ENCODE measurements around the gene GLRX.

DNA sequence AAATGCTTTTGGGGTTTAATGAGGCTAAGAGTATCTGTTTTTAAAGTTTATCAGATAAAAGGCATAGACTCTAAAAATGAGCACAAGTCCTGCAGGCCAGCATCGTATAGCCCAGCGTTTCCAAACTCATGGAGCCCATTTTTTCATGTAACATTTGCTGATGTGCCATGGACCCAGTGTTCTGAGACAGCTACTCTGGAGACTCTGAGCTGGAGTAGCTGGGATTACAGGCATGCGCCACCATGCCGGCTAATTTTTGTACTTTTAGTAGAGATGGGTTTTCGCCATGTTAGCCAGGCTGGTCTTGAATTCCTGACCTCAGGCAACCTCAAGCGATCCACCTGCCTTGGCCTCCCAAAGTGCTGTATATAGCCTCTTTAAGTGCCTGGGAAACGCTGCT lies 15.8 kb downstream of the GLRX start:
- TF ChIP-seq, protein P1, sequence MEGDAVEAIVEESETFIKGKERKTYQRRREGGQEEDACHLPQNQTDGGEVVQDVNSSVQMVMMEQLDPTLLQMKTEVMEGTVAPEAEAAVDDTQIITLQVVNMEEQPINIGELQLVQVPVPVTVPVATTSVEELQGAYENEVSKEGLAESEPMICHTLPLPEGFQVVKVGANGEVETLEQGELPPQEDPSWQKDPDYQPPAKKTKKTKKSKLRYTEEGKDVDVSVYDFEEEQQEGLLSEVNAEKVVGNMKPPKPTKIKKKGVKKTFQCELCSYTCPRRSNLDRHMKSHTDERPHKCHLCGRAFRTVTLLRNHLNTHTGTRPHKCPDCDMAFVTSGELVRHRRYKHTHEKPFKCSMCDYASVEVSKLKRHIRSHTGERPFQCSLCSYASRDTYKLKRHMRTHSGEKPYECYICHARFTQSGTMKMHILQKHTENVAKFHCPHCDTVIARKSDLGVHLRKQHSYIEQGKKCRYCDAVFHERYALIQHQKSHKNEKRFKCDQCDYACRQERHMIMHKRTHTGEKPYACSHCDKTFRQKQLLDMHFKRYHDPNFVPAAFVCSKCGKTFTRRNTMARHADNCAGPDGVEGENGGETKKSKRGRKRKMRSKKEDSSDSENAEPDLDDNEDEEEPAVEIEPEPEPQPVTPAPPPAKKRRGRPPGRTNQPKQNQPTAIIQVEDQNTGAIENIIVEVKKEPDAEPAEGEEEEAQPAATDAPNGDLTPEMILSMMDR (IDR thresholded peaks at IDR 0.05), result no peak
- TF ChIP-seq POLR2A (IDR thresholded peaks at IDR 0.05), result no peak

Measured in heart left ventricle (tissue), 13 donors.